ENCODE measurements around the gene FARP1. TPM values are rescaled to one million over a fixed set of nuclear protein-coding genes. Genes with fewer than 3 reads are reported as not detected.

Gene FARP1
- total and polyA plus RNA-seq, 2 donors: 5.8 to 7.5 TPM

DNA sequence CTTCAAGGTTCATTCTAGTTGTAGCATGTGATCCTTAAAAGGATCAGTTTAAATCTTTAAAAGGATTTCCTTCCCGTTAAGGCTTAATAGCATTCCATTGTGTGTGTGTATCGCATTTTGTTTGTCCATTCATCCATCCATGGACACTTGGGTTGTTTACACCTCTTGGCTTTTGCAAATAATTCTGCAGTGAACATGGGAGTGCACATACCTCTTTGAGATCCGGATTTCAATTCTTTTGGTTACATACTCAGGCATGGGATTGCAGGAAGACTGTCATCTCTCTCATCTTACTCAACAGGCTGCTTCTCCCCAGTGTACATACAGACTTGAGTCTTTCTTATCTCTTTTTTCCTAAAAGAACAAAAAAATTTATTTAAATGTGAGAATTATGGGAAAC, 32.9 kb downstream of the FARP1 start:
- 94% methylated on average over 3 of the region's 3 CpGs for WGBS
- Histone ChIP-seq H3K4me3 (ENCODE audit: low read length in 2 of 2) (no peak overlapping the region), H3K27me3 (ENCODE audit: control insufficient read depth in 2 of 2, insufficient read depth in 1 of 2, low read length in 1 of 2) (no peaks in the 10 kb centered on the region), H3K27ac (ENCODE audit: low read depth in 1 of 2, low read length in 1 of 2) (no peak overlapping the region), H3K9me3 (ENCODE audit: control insufficient read depth in 2 of 2, insufficient read depth in 1 of 2, low read length in 1 of 2) (no peaks in the 10 kb centered on the region), H3K36me3 (ENCODE audit: control insufficient read depth in 2 of 2, insufficient read depth in 2 of 2, low read length in 1 of 2) (no peaks in the 10 kb centered on the region), H3K4me1 (ENCODE audit: control insufficient read depth in 2 of 2, insufficient read depth in 2 of 2, low read length in 2 of 2) (peaks cover 0 to 12% of the 10 kb centered on the region in 2 donors)
- DNase-seq (ENCODE audit: low read depth in 6 of 9, low spot score in 9 of 9): no peak

DNA sequence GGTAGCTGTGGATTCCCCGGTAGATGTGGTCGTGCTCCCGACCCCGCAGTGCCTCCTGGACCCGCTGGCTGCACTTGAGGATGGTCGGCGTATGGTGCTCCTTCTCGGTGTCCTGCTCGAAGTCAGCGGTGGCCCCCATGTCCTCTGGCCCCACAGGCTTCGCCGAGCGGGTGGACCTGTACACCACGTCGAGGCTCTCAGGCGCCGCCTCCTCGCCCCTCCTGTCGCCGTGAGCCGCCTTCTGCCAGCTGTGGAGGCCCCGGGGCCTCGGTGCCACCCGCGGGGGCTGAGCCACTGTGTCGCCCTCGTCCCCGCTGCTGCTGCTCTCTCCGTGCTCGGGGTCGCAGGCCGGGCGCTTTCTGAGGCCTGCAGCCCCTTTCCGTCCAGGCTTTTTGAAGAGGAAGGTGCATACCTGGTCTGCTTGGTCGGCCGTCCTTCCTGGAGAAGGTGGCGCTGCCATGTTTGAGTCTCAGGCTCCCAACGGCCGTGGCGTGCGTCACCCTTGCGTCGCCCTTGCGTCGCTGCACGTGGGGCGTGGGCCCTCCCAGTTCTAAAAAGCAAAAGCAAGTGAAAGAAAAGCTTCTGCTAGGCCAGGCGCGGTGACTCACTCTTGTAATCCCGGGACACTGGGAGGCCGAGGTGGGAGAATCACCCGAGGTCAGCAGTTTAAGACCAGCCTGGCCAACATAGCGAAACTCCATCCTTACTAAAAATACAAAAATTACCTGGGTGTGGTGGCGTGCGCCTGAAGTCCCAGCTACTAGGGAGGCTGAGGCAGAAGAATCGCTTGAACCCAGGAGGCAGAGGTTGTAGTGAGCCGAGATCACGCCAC, 34.1 kb downstream of the FARP1 start, which contains the start of gene RNF113B:
TSS of gene RNF113B (minus strand) at position 493 of the 832 bp plus-strand sequence. CDS start at position 460, 33 bp downstream.
- Histone ChIP-seq H3K27me3 (ENCODE audit: control insufficient read depth in 2 of 2, insufficient read depth in 1 of 2, low read length in 1 of 2) (no peaks in the 10 kb centered on the region), H3K27ac (ENCODE audit: low read depth in 1 of 2, low read length in 1 of 2) (no peak within 1 kb of the TSS), H3K4me3 (ENCODE audit: low read length in 2 of 2) (no peak within 1 kb of the TSS), H3K36me3 (ENCODE audit: control insufficient read depth in 2 of 2, insufficient read depth in 2 of 2, low read length in 1 of 2) (no peaks in the 10 kb centered on the region), H3K9me3 (ENCODE audit: control insufficient read depth in 2 of 2, insufficient read depth in 1 of 2, low read length in 1 of 2) (no peaks in the 10 kb centered on the region), H3K4me1 (ENCODE audit: control insufficient read depth in 2 of 2, insufficient read depth in 2 of 2, low read length in 2 of 2) (peaks cover 0 to 8% of the 10 kb centered on the region in 2 donors)
- DNase-seq (ENCODE audit: low read depth in 6 of 9, low spot score in 9 of 9): no peak
- WGBS: 97% methylated on average over 58 of the region's 58 CpGs

DNA sequence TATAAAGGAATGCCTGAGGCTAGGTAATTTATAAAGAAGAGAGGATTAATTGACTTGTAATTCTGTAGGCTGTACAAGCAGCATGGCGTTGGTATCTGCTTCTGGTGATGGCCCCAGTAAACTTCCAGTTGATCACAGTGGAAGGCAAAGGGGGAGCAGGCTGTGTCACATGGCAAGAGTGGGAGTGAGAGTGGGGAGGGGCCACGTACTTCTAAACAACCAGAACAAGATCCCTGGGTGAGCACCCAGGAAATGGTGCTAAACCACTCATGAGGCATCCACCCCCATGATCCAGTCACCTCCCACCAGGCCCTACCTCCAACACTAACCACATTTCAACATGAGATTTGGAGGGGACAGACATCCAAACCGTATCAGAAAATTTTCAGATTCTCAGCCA, 37.2 kb downstream of the FARP1 start:
- no peaks in the 10 kb centered on the region for H3K36me3 ChIP-seq (ENCODE audit: control insufficient read depth in 2 of 2, insufficient read depth in 2 of 2, low read length in 1 of 2)
- no peak for DNase-seq (ENCODE audit: low read depth in 6 of 9, low spot score in 9 of 9)
- H3K27me3 ChIP-seq (ENCODE audit: control insufficient read depth in 2 of 2, insufficient read depth in 1 of 2, low read length in 1 of 2): no peaks in the 10 kb centered on the region
- no peak overlapping the region for H3K4me3 ChIP-seq (ENCODE audit: low read length in 2 of 2)
- H3K9me3 ChIP-seq (ENCODE audit: control insufficient read depth in 2 of 2, insufficient read depth in 1 of 2, low read length in 1 of 2): peaks cover 0 to 4% of the 10 kb centered on the region in 2 donors
- H3K27ac ChIP-seq (ENCODE audit: low read depth in 1 of 2, low read length in 1 of 2): no peak overlapping the region
- 80% methylated on average over 3 of the region's 3 CpGs for WGBS
- no peaks in the 10 kb centered on the region for H3K4me1 ChIP-seq (ENCODE audit: control insufficient read depth in 2 of 2, insufficient read depth in 2 of 2, low read length in 2 of 2)

DNA sequence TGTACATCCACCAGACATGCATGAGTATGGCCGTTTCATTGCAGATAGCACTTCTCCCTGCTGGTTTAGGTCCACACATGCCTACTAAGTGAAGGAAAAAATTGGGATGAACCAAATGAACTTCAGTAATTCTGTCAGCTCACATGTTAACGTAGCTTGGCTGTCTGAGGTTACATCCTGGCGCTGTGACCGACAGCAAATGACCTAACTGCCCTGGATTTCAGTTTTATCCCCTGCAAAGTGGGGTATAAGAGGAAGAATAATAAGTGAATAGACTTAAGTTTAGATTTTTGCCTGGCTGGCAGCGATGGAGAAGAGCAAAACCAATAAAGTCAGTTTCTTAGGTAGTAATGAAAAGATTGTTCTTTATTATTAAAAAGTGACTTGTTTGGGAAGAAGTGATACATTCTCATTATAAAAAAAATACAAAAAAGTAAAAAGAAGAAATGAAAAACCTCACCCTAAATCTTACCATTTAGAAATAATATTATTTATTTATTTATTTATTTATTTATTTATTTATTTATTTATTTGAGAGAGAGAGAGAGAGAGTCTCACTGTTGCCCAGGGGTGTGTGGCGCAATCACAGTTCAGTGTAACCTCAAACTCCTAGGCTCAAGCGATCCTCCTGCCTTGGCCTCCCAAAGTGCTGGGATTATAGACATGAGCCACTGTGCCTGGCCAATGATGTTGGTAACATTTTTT, 38.4 kb downstream of the FARP1 start:
- no peaks in the 10 kb centered on the region for H3K4me1 ChIP-seq (ENCODE audit: control insufficient read depth in 2 of 2, insufficient read depth in 2 of 2, low read length in 2 of 2)
- H3K27ac ChIP-seq (ENCODE audit: low read depth in 1 of 2, low read length in 1 of 2): no peak overlapping the region
- no peaks in the 10 kb centered on the region for H3K27me3 ChIP-seq (ENCODE audit: control insufficient read depth in 2 of 2, insufficient read depth in 1 of 2, low read length in 1 of 2)
- H3K9me3 ChIP-seq (ENCODE audit: control insufficient read depth in 2 of 2, insufficient read depth in 1 of 2, low read length in 1 of 2): peaks cover 0 to 4% of the 10 kb centered on the region in 2 donors
- H3K4me3 ChIP-seq (ENCODE audit: low read length in 2 of 2): no peak overlapping the region
- no peaks in the 10 kb centered on the region for H3K36me3 ChIP-seq (ENCODE audit: control insufficient read depth in 2 of 2, insufficient read depth in 2 of 2, low read length in 1 of 2)
- DNase-seq (ENCODE audit: low read depth in 6 of 9, low spot score in 9 of 9): no peak
- 97% methylated on average over 7 of the region's 7 CpGs for WGBS

DNA sequence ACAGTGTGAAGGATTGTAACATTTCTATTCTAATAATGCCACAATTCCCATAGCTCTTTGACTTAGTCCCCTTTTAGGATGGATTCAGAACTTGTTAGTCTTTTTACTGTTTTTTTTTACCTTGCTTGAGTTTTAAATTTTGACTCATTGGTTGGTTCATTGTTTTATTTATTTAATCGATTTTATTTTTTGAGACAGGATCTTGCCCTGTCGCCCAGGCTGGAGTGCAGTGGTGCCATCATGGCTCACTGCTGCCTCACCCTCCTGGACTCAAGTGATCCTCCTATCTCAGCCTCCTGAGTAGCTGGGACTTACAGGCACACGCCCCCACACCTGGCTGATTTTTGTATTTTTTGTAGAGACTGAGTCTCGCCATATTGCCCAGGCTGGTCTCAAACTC, 39.3 kb downstream of the FARP1 start:
- Histone ChIP-seq H3K27me3 (ENCODE audit: control insufficient read depth in 2 of 2, insufficient read depth in 1 of 2, low read length in 1 of 2) (no peaks in the 10 kb centered on the region), H3K4me1 (ENCODE audit: control insufficient read depth in 2 of 2, insufficient read depth in 2 of 2, low read length in 2 of 2) (no peaks in the 10 kb centered on the region), H3K4me3 (ENCODE audit: low read length in 2 of 2) (no peak overlapping the region), H3K9me3 (ENCODE audit: control insufficient read depth in 2 of 2, insufficient read depth in 1 of 2, low read length in 1 of 2) (peaks cover 0 to 4% of the 10 kb centered on the region in 2 donors), H3K27ac (ENCODE audit: low read depth in 1 of 2, low read length in 1 of 2) (no peak overlapping the region), H3K36me3 (ENCODE audit: control insufficient read depth in 2 of 2, insufficient read depth in 2 of 2, low read length in 1 of 2) (no peaks in the 10 kb centered on the region)
- DNase-seq (ENCODE audit: low read depth in 6 of 9, low spot score in 9 of 9): no peak
- 92% methylated on average over 4 of the region's 4 CpGs for WGBS

DNA sequence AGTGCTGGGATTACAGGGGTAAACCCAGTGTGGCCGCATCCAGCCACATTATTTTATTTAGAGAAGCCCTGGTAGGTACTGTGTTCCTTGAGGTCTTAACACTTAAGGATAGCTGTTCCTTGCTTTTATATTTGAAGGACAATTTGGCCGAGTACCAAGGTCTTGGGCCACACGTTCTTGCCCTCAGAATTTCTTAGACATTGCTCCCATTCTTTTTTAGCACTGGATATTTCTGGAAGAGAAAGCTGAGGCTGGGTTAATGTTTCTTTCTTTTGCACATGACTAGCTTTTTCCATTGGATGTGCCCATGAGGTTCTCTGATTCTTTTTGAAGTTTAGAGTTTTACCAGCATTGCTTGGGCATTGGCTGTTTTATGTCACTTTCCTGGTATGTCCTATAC, 39.7 kb downstream of the FARP1 start:
- Histone ChIP-seq H3K4me3 (ENCODE audit: low read length in 2 of 2) (no peak overlapping the region), H3K4me1 (ENCODE audit: control insufficient read depth in 2 of 2, insufficient read depth in 2 of 2, low read length in 2 of 2) (no peaks in the 10 kb centered on the region), H3K9me3 (ENCODE audit: control insufficient read depth in 2 of 2, insufficient read depth in 1 of 2, low read length in 1 of 2) (peaks cover 0 to 4% of the 10 kb centered on the region in 2 donors), H3K36me3 (ENCODE audit: control insufficient read depth in 2 of 2, insufficient read depth in 2 of 2, low read length in 1 of 2) (no peaks in the 10 kb centered on the region), H3K27me3 (ENCODE audit: control insufficient read depth in 2 of 2, insufficient read depth in 1 of 2, low read length in 1 of 2) (no peaks in the 10 kb centered on the region), H3K27ac (ENCODE audit: low read depth in 1 of 2, low read length in 1 of 2) (no peak overlapping the region)
- no peak for DNase-seq (ENCODE audit: low read depth in 6 of 9, low spot score in 9 of 9)
- WGBS: 81% methylated on average over 3 of the region's 3 CpGs

DNA sequence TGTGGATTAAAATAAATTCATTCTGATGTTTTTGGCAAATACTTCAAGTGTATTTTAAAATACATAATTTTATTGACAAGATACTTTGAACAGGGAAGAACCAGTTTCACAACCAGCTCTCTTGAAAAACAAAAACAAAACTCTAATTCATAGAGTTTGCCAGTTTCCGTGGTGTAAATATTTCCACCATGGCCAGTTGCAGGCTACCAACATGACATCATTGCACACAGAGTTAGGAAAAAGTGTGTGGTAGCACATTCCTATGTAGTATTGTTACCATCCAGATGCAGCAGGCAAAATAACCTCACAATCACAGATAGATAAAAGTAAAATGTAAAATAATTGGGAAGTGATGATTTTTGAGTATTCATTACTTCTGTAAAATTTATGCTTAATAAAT, 41.9 kb downstream of the FARP1 start:
- Histone ChIP-seq H3K4me1 (ENCODE audit: control insufficient read depth in 2 of 2, insufficient read depth in 2 of 2, low read length in 2 of 2) (no peaks in the 10 kb centered on the region), H3K27ac (ENCODE audit: low read depth in 1 of 2, low read length in 1 of 2) (no peak overlapping the region), H3K36me3 (ENCODE audit: control insufficient read depth in 2 of 2, insufficient read depth in 2 of 2, low read length in 1 of 2) (no peaks in the 10 kb centered on the region), H3K4me3 (ENCODE audit: low read length in 2 of 2) (no peak overlapping the region), H3K9me3 (ENCODE audit: control insufficient read depth in 2 of 2, insufficient read depth in 1 of 2, low read length in 1 of 2) (peaks cover 0 to 4% of the 10 kb centered on the region in 2 donors), H3K27me3 (ENCODE audit: control insufficient read depth in 2 of 2, insufficient read depth in 1 of 2, low read length in 1 of 2) (no peaks in the 10 kb centered on the region)
- WGBS: 97% methylated on average over 1 of the region's 1 CpG
- DNase-seq (ENCODE audit: low read depth in 6 of 9, low spot score in 9 of 9): no peak

DNA sequence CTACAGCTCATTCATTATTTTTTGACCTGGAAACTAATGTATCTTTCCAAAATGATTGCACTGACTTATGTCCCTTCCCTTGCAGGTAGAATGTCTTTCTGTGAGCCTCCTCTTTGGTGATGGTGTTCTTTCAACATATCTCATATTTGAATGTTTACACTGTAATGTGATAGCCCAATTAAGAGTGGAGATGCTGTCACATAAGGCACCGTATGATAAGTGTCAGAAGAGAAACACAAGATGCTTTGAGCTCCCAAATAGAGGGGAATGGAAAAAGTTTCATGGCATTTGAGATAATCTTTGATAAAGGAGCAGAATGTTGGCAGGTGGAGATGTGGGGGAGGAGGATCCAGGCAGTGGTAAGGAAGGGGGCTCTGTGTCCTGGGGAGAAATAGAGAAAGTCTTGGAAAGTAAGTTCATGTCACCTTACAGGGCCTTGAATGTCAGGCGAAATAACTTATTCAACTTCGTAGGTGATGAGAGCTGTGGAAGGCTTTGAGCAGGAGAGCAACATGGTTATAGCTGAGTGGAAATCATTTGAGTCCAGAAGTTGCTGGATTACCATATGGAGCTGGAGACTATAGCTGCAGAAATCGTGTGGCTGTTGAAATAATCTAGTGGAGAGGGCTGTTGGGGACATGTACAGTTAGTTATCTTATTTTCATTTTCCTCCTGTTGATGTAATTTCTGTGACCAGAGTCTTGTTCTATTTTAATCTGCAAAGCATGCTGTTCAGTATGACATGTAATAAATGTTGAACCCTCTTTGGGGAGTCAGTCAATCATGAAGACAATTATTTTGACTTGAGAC, 44.5 kb downstream of the FARP1 start:
- Histone ChIP-seq H3K9me3 (ENCODE audit: control insufficient read depth in 2 of 2, insufficient read depth in 1 of 2, low read length in 1 of 2) (peaks cover 0 to 1% of the 10 kb centered on the region in 2 donors), H3K36me3 (ENCODE audit: control insufficient read depth in 2 of 2, insufficient read depth in 2 of 2, low read length in 1 of 2) (no peaks in the 10 kb centered on the region), H3K27ac (ENCODE audit: low read depth in 1 of 2, low read length in 1 of 2) (no peak overlapping the region), H3K4me3 (ENCODE audit: low read length in 2 of 2) (no peak overlapping the region), H3K4me1 (ENCODE audit: control insufficient read depth in 2 of 2, insufficient read depth in 2 of 2, low read length in 2 of 2) (no peaks in the 10 kb centered on the region), H3K27me3 (ENCODE audit: control insufficient read depth in 2 of 2, insufficient read depth in 1 of 2, low read length in 1 of 2) (no peaks in the 10 kb centered on the region)
- 70% methylated on average over 4 of the region's 4 CpGs for WGBS
- no peak for DNase-seq (ENCODE audit: low read depth in 6 of 9, low spot score in 9 of 9)

DNA sequence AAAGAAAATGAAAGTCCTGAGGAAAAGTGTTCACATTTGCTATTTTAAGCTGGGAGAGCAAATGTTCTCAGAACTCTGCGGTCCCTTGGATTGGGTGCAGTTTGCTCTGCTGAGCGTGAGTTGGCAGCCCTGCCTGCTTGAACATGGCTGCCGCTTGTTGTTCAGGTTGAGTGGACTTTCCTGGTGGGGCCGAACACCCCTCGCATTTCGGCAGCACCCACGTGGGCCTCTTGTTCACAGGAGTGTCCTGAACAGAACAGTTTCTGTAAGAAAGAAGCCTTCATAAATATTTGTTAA, 45.0 kb downstream of the FARP1 start:
- Histone ChIP-seq H3K27ac (ENCODE audit: low read depth in 1 of 2, low read length in 1 of 2) (no peak overlapping the region), H3K27me3 (ENCODE audit: control insufficient read depth in 2 of 2, insufficient read depth in 1 of 2, low read length in 1 of 2) (no peaks in the 10 kb centered on the region), H3K4me1 (ENCODE audit: control insufficient read depth in 2 of 2, insufficient read depth in 2 of 2, low read length in 2 of 2) (no peaks in the 10 kb centered on the region), H3K36me3 (ENCODE audit: control insufficient read depth in 2 of 2, insufficient read depth in 2 of 2, low read length in 1 of 2) (no peaks in the 10 kb centered on the region), H3K4me3 (ENCODE audit: low read length in 2 of 2) (no peak overlapping the region), H3K9me3 (ENCODE audit: control insufficient read depth in 2 of 2, insufficient read depth in 1 of 2, low read length in 1 of 2) (no peaks in the 10 kb centered on the region)
- DNase-seq (ENCODE audit: low read depth in 6 of 9, low spot score in 9 of 9): no peak
- WGBS: 92% methylated on average over 7 of the region's 7 CpGs

Data from thymus (tissue), 11 donors.